HG03175 (cell line): ENCODE results near the gene ZBTB7B.
"Not testable (repeated sequence)": the region's sequence is repeated elsewhere in the genome, so short reads cannot be mapped to it uniquely, and the experiment has no call there.

Source experiments
- ATAC-seq: cut with Tn5 transposase; IDR thresholded peaks from one replicate; pipeline ENCODE4 v1.9.1; 2021; ENCODE audit warnings: mild to moderate bottlenecking, moderate library complexity; ENCODE audit not compliant: unreplicated experiment

The ZBTB7B gene

DNA sequence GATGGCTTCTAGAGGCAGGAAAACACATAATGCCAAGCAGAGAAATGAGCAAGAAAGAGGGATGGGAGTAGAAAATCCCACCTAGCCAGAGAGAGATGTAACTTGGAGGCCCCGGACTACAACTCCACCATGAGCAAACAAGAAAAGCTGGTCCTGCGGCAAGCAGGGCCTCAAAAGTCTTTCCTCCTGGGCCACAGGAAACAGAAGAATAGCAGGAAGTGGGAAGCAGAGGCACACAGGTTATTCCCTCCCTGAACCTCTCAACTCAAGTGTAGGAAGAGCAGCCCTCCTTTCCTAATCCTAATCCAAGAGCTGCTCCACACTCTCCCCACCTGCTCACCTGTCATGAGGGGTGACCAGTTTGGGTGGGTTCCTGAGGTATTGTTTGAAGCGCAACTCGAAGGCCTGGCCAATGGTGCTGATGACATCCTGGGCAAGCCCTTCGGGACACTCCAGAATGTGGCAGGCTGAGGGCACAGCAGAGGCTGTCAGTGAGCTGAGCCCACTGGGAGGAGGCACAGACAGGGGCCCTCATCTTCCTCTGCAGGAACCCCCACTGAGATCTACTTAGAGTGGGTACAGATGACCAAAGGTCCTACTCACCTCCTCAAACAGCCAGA lies 35.2 kb upstream of the ZBTB7B start:
- no peak for ATAC-seq

DNA sequence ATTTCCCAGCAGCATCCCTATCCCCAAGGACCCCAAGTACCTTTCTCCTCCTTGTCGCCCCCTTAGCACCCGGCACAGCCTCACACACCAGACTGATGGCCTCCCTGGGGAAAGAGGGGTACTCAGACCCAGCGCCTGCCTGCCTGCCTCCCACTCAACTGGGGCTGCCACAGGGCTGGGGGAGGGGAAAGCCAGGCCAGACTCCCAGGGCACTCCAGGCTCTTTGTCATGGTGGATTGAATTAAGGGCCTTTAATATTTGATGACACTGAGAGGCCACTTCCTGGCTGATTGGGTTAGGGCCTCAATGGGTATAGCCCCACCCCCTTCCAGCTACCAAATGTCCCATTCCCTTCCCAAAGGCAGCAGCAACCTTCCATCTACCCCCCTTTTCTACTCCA lies 33.9 kb upstream of the ZBTB7B start:
- ATAC-seq, result no peak

DNA sequence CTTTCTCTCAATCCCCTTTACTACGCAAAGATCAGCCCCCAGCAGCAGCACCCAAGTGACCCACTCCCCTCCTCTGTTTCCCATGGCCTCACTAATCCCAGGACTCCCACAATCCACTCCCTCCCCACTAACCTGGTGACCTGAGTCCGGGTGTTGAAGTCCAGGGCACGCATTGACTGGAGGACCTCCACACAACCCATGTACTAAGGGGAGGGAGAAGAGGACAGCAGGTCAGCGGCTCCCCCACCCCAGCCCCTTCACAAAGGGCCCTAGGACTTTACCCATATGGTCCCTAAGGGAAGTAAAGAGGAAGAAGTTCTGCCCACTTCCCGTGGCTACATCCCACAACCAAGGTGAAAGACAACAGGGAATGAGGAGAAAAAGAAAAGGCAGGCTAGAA lies 33.4 kb upstream of the ZBTB7B start:
- no peak for ATAC-seq

DNA sequence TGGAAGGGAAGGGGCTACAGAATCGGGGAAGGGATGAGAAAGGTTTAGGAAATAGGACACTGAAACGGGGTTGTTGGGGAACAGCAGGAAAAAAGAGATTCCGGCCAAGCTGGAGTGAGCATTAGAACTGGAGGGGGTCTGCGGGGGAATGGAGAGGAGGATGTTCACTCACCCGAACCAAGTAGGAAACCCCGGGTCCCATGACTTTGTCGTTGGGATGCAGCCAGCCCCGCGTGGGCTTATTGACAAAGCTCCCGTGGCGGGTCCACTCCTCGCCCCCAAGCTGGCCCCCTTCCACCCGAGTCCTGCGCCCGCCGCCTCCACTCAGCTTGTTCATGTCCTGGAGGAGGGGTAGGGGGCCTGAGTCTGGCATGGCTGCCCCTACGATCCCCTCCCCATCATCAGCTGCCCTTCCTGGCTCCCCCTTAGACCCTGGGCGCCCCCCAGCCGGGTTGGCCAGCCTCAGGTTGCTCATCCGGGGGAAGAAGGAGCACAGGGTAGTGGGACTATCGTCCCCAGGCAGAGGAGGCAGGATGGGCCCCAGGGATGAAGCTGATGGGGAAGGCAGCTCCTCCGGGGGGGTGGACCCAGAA lies 32.6 kb upstream of the ZBTB7B start:
- ATAC-seq, result no peak

DNA sequence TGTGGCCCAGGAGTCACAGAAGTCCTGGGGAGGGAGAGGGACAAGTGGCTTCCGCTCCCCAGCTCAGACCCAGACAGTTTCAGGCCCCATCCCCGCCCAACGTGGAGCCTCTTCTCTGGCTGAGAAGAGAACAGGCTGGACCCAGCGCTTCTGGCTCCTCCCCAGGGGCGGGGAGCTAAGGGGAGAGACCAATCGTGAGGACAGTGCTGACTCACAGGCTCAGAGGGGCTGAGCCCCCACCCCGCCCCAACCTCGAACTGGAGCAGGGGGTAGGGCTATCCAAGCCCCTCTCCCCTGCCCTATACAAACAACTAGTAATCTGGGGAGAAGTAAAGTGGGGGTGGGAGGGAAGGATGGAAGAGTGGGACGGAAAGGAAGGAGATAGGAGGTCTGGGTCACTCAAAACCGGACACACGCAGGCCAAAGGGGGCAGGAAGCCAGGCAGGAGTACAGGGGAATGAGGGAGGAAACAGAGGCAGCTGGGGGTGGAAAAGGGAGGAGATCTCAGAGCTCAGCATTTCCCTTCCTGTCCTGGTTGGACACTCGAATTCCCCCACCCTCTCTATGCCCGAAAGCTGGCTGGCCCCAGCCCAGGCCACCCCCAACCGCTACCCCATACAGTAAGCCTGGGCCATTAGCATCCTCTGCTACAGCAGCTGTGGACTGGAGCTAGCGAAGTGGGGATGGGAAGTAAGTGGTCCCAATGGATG lies 31.8 kb upstream of the ZBTB7B start, which contains the start of gene SHC1:
TSS of gene SHC1 (minus strand) at position 117 of the 710 bp plus-strand sequence. CDS start 221 bp downstream, outside the sequence.
- ATAC-seq, result no peak

DNA sequence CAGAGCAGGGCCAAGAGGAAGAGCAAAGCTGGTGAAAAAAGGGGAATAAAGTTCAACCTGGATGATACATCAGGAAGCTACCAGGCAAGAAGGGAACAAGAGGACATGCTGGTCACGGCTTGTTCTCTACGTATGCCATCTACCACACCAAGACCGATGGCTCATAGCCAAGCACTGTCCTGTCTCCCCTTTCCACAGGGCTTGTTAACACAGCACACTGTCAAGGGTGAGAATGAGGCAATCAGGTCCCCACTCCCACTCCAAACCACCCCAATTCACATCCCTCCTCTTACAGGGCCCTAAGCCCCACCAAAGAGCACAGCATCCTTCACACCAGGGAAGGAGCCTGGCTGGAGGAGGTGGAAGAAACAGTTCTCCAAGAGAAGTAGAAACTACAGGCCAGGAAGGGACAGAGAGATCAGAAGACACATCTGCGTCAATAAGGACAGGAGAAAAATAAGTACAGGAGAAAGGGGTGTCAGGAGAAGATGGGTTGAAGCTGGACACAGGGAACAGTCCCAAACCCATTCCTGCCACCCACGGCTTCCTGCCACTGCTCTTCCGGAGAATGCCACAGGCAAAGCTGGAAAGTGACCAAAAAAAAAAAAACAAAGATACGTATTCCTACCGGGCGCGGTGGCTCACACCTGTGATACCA lies 31.1 kb upstream of the ZBTB7B start:
- ATAC-seq, result no peak

DNA sequence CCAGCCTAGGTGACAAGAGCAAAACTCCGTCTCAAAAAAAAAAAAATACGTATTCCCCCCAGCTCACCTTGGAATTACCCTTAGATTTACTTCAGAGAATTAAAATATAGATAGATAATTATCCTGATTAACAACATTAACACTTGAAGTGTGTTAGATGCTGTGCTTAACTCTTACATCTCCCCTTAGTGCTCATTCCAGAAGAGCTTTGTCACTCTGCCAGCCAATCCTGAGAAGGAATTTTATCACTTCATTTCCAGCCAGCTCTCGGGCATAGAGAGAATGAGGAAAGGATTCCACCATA lies 30.4 kb upstream of the ZBTB7B start:
- no peak for ATAC-seq

DNA sequence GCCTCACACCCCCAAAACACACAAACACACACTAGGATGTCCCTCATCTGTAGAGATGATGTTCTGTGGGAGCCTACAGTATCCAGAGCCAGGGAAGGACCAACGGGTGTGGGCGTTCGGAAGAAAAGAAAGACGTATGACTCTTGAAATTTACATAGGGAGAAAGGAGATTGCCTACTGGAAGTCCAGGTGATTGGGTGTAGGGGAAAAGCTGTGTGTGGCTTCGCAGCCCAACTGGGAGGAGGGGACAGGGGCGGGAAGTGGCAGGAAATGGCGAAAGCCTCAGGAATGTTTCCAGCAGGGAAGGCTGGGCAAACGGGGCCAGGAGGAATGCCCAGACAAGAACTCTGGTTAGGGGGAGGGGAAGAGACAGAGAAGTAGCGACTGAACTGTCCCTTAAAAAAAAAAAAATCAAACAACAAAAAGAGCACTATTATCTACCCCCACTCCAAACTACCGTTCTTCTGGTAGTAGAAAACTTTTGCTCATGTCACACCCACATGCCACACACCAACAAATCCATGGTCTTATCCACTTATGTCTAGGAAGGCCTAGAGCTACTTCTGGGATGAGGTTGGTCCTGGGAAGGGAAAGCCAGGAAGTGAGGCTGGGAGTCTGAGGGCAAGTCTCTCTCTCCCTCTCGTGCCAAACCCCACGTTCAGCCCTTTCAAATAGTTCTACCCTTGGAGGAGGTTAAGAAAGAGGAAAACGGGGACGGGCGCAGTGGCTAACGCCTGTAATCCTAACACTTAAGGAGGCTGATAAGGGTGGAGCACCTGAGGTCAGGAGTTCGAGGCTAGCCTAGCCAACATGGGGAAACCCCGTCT lies 29.9 kb upstream of the ZBTB7B start:
- no peak for ATAC-seq

DNA sequence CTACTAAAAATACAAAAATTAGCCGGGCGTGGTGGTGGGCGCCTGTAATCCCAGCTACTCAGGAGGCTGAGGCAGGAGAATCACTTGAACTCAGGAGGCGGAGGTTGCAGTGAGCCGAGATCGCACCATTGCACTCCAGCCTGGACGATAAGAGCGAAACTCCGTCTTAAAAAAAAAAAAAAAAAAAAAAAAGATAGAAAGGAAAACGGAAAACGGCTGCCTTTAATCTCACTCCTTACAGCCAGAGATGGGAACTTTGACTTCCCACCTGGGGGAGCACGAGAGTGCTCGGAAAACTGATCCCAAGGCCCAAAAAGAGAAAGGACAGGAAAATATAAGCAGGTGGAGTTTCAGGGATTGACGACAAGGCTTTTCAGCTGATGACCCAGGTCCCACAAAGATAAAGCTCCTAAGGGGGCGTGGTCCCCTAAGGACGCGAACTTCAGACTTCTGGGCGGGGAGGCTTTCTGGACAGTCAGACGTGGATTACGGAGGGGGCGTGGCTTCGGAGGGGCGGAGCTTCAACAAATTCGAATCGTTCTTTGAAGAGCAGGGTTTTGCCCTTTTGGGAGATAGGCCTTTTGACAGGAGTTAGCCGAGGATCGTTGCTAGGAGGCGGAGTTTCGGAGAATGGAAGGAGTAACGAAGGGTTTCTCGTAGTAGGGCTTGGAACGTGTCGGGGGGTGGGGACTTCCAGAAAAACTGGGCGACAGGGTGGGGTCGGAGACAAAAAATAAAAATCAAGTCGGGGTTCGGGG lies 29.1 kb upstream of the ZBTB7B start:
- no peak for ATAC-seq

DNA sequence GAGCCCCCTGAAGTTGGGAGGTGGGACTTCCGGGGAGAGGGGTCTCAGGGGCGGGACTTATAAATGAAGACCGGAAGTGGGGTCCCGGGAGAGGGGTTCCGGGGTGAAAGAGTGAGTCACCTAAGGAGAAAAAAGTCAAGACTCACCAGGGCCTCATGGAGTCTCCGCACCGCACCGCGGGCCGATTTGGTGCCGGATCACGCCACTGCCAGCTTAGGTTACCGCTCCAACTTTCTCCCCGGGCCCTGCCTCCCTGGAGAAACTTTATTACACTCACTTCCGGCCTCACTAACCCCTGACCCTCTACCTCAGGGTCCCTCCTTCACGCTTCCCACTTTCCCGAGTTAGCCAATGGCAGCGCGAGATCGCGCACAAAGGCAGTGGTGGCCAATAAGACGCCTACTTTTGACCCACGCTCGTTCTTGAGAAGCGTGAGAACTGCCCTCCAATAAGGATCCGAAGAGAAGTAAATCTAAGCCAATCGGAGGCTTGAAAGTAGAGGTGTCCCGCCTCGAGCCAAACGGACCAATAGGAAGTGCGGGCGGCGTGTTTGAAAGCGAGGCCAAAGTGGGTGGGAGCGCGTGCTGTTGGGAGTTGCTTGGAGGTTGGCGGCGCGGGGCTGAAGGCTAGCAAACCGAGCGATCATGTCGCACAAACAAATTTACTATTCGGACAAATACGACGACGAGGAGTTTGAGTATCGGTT lies 28.3 kb upstream of the ZBTB7B start, which contains the start of gene CKS1B:
TSS of gene CKS1B (plus strand) at position 580 of the 706 bp plus-strand sequence. CDS start at position 645, 65 bp downstream.
- peak; percentile 80 for ATAC-seq

DNA sequence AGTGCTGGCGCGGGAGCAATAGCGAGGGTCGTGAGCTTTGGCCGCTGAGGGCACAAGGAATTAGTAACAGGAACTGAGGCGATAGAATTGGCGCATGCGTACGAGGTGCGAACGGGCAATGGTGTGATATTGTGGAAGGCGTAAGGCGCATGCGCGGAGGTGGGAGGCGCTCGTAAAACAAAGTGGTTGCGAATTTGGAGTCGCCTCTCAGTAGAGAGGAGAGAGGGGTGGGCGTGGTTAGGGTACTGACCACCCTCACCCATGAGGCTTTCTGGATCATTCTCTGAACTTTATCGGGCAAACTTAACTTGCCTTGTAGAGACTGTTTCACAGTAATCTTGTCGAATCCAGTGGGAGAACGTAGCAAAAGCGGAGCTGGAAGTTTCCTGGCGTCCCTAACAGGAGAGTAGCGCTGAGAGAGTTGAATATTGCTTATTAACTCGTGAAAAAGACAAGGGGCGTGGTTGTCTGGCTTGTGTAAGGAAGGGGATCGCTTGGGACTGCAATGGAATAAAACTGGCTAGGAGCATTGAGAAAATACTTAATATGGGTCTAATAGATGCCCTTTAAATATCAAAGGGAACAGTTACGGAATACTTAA lies 27.7 kb upstream of the ZBTB7B start:
- ATAC-seq, result peak; percentile 54

DNA sequence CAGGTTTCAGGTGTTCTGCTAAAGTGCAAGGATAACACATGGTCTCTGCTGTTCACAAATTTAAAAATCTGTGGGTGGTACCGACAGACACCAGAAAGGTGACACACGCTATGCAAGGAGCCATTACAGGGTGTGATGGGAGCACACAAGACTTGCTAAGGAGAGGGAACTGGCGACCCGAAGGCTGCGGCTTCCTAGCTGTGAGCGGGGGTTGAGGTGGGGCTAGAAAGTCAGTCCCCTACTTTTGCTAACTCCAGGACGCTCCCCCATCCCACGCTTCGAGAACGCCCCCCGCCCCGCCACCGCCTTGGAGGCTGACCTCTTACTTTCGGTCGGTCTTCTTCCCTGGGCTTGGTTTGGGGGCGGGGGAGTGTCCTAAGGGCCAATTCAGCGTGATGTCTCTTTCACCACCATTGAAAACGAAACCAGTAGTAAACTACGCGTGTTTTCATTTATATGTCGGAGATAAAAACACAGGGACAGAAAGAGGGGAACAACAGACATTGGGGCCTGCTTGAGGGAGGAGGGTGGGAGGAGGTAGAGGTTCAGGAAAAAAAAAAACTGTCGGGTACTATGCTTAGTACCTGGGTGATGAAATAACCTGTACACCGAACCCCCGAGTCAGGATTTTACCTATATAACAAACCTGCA lies 27.1 kb upstream of the ZBTB7B start:
- ATAC-seq, result no peak

DNA sequence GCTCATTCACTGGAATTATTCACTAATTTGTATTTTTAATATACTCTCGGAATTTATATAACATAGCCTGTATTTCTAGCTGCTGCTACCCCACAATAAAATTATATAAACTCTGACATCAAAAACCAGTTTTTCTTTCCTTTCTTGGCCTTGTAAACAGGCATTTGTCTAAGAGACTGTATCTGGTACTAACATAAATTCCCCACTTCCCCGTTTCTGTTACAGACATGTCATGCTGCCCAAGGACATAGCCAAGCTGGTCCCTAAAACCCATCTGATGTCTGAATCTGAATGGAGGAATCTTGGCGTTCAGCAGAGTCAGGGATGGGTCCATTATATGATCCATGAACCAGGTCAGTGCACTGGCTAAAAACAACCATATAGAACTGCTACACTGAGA lies 24.8 kb upstream of the ZBTB7B start:
- ATAC-seq, result not testable (repeated sequence)

DNA sequence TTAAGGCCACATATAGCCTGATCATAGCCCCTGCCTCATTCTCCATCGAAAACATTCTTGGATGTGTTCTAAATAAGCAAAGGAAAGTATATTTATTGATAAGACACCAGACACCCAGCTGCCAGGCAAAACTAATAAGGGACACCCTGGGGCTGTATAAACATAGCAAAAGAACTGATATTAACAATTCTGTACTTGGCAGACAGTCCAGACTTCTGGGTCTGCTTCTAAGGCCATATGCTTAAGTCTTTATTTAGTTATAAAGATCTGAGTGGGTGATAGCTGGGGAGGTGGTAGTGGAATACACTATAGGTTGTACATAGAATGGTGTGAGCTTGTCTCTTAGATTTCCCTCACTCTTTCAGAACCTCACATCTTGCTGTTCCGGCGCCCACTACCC lies 24.2 kb upstream of the ZBTB7B start:
- no peak for ATAC-seq

DNA sequence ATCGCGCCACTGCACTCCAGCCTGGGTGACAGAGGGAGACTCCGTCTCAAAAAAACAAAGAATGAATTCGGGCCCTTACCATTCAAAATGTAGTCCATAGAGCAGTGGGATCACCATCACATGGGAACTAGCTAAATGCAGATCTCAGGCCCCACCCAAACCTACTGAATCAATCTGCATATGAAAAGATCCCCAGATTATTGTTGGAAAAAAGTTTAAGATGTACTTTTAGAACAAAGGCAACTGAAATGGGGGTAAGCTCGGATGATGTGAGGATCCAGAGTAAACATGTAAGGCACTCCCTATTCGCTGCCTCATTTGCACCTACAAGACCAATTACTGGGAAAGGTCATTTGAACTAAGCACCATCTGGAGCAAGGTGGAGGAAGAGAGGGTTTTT lies 20.3 kb upstream of the ZBTB7B start:
- ATAC-seq, result no peak

DNA sequence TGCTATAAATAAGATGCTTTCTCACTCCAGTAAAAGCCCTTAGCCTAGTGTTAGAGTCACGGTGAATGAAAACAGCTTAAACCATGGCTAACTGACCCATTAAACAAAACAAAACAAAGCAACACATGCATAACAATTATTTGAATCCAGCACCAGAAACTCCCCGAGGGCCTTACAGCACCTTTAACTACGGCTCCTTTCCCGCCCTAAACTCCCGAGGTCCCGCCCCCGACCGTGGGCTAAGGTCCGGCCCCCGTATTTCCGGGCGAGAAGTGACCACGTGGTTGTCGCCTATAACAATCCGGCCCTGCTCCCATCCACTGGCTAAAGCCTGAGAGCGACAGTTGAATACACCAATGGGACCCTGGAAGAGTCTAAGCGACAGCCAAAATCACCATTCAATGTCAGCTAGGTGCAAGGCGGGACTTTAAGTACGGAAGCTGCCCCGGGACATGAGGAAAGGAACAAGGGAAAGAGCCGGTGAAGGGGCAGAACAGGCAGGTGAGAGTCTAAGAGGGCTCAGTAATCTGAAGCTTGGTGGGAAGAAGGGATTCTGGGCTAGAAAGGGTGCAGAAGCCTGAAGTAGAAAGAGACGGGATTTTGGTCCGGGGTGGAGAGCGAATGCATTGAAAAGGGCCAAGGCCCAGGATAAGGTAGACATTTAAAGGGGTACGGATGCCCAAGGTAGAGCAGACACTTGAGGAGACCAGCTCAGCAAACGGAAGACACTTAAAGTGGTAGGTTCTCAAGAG lies 19.5 kb upstream of the ZBTB7B start, which contains the start of gene FLAD1:
TSS of gene FLAD1 (plus strand) at position 448 of the 752 bp plus-strand sequence. CDS start 351 bp downstream, outside the sequence.
- ATAC-seq, result peak; percentile 99

DNA sequence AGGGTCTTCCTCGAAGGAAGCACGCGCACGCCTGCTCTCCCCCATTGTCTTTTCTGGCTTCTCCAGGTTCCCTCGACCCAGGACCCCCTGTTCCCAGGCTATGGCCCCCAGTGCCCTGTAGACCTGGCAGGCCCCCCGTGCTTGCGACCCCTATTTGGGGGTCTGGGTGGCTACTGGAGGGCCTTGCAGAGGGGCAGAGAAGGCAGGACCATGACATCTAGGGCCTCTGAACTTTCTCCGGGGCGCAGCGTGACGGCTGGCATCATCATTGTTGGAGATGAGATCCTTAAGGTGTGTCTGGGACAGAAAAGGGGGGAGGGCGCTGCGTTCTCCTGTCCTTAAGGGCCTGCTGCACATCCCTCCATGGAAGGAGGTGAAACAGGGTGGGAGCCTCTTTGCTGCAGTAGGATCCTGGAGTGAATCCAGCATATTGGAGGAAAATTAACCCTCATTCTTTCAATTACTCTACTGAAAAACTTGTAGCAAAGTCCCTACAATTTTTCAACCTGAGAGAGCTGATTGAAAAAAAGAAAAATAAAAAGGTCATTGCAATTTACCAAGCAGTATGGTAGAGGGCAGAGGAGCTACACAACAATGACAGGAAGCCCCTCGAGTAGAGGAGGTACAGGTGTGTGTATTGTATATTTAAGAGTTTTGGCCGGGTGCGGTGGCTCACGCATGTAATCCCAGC lies 18.7 kb upstream of the ZBTB7B start:
- ATAC-seq, result no peak
